Measurements from ENCODE around the gene FREY1.

The FREY1 gene

DNA sequence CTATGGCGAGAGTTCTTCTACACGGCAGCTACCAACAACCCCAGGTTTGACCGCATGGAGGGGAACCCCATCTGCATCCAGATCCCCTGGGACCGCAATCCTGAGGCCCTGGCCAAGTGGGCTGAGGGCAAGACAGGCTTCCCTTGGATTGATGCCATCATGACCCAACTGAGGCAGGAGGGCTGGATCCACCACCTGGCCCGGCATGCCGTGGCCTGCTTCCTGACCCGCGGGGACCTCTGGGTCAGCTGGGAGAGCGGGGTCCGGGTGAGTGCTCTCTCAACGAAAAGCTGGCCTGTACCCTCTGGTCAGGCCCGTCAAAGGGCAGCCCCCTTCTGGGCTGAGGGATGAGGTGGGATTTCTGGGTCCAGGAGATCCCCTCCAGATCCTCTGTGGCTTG is 37.5 kb downstream of the FREY1 start:
- TF ChIP-seq POLR2A (IDR thresholded peaks at IDR 0.05; ENCODE audit: low read length): no peak
- TF ChIP-seq GATA1 (IDR thresholded peaks at IDR 0.05; ENCODE audit: low read depth, low read length): no peak
- no peak for DNase-seq

DNA sequence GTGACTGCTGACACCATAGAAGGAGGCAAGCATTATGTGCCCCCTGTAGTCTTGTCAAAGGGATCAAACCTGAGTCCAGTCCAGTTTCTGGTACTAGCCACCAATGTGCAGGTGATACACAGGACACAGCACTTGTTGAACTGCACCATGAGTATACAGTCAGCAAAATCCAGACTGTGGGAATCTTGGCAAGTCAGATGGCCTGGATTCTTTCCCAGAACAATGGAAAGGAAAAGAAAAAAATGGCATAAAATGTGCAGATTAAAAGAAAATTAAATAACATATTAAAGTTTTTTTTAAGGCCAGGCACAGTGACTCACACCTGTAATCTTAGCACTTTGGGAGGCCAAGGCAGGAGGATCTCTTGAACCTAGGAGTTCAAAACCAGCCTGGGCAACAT is 43.0 kb downstream of the FREY1 start:
- no peak for TF ChIP-seq POLR2A (IDR thresholded peaks at IDR 0.05; ENCODE audit: low read length)
- TF ChIP-seq GATA1 (IDR thresholded peaks at IDR 0.05; ENCODE audit: low read depth, low read length): no peak
- no peak for DNase-seq

DNA sequence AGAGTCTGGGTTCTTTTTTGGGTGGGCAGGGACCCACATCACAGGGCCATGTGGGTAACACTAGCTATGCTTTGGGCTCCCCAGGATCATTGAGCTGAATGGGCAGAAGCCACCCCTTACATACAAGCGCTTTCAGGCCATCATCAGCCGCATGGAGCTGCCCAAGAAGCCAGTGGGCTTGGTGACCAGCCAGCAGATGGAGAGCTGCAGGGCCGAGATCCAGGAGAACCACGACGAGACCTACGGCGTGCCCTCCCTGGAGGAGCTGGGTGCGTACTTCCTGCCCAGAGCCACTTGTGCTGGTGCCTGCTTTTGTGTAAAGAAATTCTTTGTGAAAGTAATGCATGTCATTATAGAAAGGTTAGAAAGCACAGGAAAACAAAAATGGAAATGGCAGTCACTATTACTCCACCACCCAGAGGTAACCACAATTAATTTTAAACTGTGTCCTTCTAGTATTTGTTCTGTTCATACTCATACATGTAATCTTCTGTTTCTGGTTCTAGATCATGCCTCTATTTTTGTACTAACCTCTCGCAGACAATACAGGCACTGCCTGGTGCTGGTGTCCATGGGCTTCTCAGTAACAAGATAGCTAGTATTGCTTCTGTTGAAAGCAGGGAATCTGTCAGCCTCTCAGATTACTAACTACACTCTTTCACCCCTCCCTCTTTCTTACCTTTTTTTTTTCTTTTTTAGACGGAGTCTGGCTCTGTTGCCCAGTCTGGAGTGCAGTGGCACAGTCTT is 46.1 kb downstream of the FREY1 start:
- no peak for DNase-seq
- TF ChIP-seq POLR2A (IDR thresholded peaks at IDR 0.05; ENCODE audit: low read length) (no peak), GATA1 (IDR thresholded peaks at IDR 0.05; ENCODE audit: low read depth, low read length) (no peak)

DNA sequence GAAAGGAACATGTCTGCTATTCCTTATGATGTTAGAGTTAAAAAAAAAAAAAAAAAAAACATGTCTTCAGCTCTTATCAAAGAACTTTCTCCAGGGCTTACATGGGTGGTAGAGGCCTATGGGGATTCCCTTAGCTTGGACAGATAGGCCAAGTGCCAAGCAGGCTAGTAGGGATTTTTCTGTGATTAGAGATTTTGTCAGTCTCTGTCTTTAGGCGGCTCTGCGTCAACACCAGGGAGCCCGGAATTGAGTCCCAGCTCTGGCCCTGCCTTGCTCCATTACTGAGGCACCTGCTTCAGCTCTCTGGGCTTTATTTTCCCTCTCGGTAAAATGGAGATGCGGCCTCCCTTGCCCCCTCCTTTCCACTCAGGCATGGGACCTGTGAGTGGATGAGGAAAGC is 46.7 kb downstream of the FREY1 start:
- DNase-seq: peak in 1 of 2 experiments; percentile 18
- TF ChIP-seq GATA1 (IDR thresholded peaks at IDR 0.05; ENCODE audit: low read depth, low read length) (no peak), POLR2A (IDR thresholded peaks at IDR 0.05; ENCODE audit: low read length) (no peak)

DNA sequence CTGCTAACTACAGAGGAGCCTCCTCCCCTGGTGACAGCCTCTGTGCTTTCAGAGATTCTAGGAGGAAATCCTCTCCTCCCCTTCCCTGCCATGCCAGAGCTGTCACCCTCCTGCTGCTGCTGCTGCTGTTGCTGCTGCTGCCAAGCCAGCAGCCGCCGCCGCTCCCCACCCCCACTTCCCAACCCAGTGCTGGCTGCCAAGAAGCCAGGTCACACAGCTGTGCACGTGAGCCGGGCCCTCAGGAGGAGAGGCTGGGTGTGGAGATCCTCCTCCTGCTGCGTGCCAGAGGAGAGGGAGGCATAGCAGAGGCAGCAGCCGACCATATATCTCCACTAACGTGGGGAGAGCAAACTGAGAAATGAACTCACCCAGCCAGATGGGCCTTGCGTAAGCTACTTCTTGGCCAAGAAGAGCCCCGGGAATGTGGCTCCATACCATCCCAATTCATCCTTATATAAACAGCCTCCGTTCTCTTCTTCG is 47.4 kb downstream of the FREY1 start:
- DNase-seq: no peak
- TF ChIP-seq GATA1 (IDR thresholded peaks at IDR 0.05; ENCODE audit: low read depth, low read length) (no peak), POLR2A (IDR thresholded peaks at IDR 0.05; ENCODE audit: low read length) (no peak)

DNA sequence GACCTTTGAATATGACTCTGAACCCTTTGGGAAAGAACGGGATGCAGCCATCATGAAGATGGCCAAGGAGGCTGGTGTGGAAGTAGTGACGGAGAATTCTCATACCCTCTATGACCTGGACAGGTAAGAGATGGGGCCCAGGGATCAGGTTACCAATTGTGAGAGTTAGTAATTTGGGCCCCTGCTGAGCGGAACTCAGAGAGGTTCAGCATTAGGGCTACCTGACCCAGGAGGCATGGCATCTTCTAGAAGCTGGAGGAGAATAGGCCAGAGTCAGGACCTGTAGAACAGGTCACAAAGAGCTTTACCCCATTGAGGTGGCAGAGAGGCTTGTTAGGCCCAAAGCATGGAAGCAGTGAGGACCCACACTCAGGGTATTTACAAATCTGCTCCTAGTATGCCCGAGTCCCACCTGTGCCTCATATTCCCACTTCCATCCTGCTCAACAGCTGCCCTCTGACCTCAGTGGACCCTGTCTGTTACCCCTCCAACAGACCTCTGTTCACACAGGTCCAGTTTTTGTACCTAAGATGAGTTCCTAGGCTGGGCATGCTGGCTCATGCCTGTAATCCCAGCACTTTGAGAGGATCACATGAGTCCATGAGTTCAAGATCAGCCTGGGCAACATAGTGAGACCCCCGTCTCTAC is 48.2 kb downstream of the FREY1 start:
- DNase-seq: no peak
- TF ChIP-seq POLR2A (IDR thresholded peaks at IDR 0.05; ENCODE audit: low read length) (no peak), GATA1 (IDR thresholded peaks at IDR 0.05; ENCODE audit: low read depth, low read length) (no peak)

DNA sequence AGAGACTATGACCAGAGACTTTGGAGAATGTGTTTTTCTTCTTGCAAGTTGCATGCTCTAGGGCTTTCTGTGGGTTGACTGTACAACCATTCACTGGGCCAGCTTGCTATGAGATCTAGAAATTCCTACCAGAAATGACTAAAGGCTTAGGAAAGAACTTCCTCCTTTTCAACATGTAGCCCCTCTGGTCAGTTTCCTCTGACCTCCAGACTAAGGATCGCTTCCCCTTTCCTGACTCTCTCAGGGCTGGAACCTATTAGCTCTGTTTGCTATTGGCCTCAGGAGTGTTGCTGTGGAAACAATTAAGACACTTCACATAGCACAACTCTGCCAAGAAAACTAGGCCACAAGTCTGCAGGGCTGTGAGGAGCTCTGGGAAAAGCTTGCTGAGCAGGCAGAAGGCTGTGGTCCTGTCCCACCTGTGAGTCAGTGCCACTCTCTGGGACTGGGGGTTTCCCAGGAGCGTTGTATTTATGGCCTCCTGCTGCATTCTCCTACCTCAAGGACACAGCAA is 49.1 kb downstream of the FREY1 start:
- no peak for TF ChIP-seq GATA1 (IDR thresholded peaks at IDR 0.05; ENCODE audit: low read depth, low read length)
- no peak for TF ChIP-seq POLR2A (IDR thresholded peaks at IDR 0.05; ENCODE audit: low read length)
- DNase-seq: no peak

Data from erythroblast (primary cell).